Skin of body (tissue), 2 donors: Measurements from ENCODE around the gene HCN3. TPM values are rescaled to one million over a fixed set of nuclear protein-coding genes. Genes with fewer than 3 reads are reported as not detected.
"Not testable (repeated sequence)": the region's sequence is repeated elsewhere in the genome, so short reads cannot be mapped to it uniquely, and the experiment has no call there.

Experiments used
- DNase-seq: peaks from one replicate; lab custom pipeline; 2025; lab: John Stamatoyannopoulos, UW
- total RNA-seq: library from RNA; depleted of rRNA; stranded (reverse); fragments of >200 nt; gene quantifications from one replicate; pipeline ENCODE4 v1.2.3, GENCODE V29; 2014

Gene HCN3
- total RNA-seq, 1 donor from 2014 or later: 1.7 TPM

DNA sequence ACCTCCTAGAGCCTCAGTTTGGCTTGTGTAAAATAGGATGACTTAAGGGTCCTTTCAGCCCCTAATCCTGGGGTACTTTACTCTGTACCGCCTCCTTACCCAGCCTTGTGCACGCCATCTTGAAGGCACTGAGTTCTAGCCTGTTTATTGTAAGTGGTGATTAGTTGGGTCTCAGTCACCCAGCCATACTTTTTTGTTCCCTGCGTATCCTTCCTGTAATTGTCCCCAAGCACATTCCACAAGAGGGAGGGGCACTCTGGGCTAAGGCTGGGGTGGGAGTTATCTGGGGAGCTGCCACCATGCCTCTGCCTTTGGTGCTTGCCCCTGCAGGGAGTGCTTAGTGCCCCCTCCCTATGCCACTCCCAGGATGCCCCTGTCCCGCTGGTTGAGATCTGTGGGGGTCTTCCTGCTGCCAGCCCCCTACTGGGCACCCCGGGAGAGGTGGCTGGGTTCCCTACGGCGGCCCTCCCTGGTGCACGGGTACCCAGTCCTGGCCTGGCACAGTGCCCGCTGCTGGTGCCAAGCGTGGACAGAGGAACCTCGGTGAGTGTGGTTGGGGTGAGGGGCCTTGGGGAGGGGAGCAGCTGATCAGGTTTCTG lies 32.3 kb downstream of the HCN3 start:
- no peak for DNase-seq

DNA sequence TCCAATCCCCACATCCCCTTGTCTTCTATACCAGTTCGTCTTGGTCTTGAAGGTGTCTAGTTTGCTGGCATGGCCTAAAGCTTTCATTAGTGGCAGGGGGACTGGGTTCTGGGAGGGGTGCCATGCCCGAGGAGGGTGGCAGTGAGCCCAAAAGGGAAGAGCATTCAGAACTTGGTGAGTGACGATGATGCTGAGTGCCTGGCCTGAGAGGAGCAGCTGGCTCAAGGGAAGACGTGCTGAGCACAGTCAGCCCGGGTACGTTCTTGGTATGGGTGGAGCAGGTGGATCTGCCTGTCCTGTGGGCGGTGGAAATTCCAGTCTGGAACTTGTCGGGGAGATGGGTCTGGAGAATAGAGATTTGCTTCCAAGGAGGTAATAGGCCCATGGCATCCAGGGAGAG lies 36.0 kb downstream of the HCN3 start:
- no peak for DNase-seq

DNA sequence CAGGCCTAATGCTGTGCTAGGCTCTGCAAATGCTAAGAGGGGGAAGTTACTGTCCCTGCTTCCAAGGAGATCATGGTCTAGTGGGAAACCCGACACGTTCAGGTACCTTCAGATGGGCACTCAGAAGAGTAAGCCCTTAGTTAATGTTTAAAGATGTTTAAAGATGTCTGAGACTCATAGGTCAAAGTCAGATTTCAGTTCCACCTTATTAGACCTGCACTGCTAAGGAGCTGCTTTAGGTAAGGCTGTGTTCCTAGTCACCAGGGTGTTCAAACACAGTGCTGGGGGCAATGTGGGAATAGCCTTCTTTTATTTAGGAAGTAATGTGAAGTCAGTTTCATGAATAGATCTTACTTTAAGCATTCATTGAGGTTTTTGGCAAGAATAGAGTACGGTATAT lies 39.7 kb downstream of the HCN3 start:
- no peak for DNase-seq

DNA sequence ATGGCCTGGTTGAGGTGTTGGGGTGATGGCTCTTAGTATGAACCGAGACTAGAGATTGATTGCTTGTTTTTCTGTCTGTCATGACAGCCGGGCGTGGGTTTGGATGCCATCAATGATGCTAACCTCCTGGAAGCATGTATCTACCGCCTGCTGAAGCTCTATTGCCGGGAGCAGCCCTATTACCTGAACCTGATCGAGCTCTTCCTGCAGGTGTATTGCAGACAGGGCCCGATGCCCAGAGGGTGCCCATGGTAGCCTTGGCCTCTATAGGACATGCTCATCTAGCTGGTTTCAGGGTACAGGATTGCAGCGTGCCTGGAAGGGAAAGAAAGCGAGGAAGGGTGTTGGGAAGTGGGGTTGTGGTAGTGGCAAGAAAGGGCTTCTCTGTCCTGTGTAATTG lies 40.8 kb downstream of the HCN3 start:
- no peak for DNase-seq

DNA sequence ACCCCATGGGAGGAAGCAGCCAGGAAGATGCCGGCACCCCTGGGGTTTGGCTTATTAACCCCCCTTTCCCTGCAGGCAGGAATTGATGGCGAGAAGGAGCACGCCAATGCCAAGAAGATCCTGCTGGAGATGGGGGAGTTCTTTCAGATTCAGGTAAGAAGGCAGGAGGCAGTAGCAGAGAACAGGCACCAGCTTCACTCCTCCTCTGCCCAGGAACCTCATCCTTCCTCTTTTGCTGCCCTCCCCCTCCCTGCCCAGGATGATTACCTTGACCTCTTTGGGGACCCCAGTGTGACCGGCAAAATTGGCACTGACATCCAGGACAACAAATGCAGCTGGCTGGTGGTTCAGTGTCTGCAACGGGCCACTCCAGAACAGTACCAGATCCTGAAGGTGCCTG lies 42.3 kb downstream of the HCN3 start:
- DNase-seq: no peak

DNA sequence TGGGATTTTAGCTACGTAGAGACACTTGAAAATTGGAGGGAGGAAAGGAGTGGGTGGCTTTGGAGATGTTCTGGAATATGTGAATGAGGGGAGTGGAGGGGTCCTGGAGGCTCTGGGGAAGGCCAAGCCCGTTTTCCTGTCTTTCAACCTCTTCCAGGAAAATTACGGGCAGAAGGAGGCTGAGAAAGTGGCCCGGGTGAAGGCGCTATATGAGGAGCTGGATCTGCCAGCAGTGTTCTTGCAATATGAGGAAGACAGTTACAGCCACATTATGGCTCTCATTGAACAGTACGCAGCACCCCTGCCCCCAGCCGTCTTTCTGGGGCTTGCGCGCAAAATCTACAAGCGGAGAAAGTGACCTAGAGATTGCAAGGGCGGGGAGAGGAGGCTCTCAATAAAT lies 43.0 kb downstream of the HCN3 start:
- no peak for DNase-seq

DNA sequence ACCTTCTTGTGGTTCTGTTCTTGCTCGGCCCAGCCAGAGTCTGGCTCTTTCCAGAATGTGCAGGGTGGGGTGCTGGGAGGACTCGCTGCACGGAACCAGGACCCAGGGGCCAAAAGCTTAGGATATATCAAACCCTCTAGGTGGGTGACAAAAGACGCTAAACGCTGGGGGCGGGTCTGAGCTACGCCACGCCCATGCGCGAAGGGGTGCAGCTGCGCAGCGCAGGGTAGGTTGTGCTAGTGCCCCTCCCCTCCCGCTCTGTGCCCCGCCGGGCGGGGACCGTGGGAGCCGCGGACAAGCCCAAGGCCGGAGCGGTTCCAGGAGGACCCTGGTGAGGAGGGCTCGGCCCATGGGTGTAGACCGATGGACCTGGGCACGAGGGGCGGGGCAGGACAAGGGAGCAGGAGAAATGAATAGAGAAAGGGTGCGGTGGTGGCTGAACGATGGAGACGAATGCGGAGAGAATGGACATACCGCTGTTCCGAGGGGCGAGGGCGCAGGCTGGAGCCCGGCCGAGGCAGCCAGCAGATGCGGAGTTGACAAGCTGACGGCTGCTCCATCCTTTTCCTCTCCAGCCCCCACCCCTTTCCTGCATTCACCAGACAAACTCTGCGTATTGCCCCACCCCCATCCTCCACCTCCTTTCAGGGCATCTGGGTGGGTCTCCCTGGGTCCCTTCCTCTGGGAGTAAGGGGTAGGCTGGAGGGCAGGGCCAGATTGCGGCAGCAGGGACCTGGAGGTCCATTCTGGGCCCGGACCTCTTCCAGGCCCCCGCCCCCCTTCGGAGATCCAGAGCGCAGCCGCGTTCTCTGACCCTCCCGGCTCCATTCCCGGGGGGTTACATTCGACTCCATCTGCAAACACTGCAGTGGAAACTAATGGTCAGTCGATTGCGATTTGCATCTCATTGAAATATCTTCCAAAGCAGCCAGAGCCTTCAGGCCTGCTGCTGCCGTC lies 43.7 kb downstream of the HCN3 start, which contains the start of gene RUSC1:
RUSC1 (plus strand) TSS at position 234 of the 957 bp plus-strand sequence. CDS start 880 bp downstream, outside the sequence.
- DNase-seq: peak; percentile 75

DNA sequence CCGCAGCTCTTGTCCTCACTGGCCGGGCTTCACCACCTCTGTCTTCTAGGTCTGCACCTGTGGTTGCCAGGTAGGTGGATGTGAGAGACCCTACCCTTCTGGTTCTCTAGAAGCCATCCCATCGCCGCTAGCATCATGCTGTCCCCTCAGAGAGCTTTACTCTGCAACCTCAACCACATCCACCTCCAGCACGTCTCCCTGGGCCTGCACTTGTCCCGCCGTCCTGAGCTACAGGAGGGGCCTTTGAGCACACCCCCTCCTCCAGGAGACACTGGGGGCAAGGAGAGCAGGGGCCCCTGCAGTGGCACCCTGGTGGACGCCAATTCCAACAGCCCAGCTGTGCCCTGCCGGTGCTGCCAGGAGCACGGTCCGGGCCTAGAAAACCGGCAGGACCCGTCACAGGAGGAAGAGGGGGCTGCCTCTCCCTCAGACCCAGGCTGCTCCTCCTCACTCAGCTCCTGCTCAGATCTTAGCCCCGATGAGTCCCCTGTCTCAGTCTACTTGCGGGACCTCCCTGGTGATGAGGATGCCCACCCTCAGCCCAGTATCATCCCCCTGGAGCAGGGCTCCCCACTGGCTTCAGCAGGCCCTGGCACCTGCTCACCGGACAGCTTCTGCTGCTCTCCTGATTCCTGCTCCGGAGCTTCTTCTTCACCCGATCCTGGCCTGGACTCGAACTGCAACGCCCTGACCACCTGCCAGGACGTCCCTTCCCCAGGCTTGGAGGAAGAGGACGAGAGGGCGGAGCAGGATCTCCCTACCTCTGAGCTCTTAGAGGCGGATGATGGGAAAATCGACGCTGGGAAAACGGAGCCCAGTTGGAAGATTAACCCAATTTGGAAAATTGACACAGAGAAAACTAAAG lies 44.6 kb downstream of the HCN3 start:
- DNase-seq: no peak

DNA sequence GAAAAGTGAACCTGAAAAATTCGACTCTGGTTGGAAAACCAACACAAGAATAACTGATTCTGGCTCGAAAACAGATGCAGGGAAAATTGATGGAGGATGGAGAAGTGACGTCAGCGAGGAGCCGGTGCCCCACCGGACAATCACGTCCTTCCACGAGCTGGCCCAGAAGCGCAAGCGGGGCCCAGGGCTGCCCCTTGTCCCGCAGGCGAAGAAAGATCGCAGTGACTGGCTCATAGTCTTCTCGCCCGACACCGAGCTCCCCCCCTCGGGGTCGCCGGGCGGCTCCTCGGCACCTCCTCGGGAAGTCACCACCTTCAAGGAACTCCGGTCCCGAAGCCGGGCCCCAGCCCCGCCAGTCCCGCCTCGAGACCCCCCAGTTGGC lies 45.3 kb downstream of the HCN3 start:
- DNase-seq: no peak

DNA sequence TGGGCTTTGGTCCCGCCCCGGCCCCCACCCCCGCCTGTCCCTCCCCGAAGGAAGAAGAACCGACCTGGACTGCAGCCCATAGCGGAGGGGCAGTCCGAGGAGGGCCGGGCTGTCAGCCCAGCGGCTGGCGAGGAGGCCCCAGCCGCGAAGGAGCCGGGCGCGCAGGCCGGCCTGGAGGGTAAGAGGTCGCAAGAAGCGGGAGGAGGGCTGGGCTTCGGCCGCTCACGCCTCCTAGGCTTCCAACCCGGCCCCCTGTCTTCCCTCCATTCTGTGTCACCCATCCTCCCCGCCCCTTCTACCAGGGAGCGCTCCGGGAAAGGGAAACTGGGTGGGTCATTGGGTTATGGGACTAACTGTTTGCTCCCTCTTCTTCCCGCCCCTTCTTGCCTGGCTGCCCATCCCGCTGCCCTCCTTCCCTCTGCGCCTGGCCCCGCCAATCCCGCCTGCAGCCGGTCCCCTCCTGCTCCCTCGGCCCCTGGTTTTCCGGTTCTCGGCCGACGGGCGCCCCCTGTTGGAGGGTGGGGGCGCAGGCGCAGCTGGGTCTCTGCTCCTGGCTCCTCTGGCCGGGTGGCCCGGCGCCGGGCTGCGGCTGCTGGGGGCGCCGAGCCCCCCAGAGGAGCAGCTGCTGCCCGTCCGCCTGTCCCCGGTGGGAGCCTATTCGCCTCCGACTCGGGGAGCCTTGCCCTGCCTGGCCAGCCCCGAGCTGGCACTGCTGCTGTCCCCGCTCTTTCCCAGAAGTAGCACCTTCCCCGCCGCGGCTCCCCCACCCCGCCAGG lies 45.9 kb downstream of the HCN3 start:
- peak; percentile 82 for DNase-seq

DNA sequence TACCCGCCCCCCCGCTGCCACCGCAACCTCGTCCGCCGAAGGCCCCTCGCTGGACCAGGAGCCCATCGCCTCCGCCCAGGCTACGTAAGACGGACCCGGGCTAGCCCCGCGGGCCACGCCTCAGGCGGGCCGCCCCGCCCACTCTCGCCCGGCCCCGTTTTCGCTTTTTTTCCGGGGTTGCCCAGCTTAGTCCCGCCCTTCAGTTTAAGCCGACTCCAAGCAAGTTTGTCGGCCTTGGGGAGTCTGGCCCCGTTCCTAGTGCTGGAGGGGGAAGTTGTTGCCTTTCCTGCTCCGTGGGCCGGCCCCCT lies 46.4 kb downstream of the HCN3 start:
- DNase-seq: peak; percentile 75

DNA sequence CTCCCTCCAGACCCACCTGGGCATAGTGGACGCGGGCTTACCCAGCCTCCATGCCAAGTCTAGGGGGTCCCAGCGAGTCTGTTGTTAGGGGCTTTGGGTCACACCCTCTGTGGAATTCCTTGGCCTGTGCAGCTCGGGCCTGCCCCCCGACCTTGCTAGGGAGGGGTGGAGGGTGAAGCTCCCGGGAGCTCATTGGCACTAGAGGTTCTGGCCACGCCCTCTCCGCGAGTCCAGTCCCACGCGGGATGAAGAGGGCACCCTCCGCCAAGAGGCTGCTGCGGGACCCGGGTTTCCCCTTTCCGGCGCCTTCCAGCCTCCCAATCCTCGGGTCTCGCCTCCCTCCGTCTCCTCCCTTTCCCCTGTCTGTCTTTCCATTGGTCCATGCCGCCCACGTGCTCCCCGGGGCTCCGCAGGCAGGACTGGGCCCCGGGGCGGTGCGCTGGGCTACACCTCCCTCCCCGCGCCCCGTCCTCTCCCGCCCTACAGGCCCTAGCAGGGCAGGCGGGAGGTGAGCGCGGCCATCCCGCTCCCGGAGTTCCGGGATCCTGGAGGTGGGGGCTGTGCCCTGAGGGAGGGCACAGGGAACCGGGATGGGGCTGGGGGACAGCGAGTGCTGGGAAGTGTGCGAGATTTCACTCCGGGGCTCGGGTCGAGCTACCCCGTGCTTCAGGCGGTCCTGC lies 46.9 kb downstream of the HCN3 start:
- peak; percentile 95 for DNase-seq

DNA sequence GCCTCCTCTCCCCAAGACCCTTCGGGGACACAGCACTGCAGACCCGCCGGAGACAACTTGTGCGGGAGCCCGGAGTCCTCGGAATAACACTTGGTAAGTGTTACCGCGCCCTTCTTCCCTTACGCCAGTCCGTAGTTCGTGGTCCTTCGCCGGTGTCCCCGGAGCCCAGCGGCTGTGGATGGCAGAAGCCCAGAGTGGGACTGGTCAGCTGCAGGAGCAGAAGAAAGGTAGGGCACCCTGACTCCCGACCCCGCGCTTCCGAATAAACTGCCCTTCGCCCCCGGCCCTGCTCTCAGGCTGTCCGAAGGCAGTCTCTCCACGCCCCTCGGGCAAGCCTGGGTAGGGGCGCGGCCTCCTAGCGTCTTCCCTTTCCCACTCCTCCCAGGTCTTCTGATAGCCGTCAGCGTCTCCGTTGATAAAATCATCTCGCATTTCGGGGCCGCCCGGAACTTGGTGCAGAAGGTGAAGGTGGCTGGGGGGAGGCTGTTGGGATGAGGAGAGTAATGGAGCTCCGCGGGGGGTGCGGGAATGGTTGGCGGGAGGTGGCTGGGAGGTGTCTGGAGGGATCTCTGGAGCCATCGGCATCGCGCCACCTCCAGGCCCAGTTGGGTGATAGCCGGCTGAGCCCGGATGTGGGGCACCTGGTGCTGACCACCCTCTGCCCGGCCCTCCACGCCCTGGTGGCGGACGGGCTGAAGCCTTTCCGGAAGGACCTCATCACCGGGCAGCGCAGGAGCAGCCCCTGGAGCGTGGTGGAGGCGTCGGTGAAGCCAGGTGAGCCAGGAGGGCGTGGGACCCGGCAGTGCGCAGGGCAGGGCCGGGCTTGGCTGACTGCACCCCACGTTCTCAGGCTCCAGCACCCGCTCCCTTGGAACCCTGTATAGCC lies 47.7 kb downstream of the HCN3 start:
- DNase-seq: no peak

DNA sequence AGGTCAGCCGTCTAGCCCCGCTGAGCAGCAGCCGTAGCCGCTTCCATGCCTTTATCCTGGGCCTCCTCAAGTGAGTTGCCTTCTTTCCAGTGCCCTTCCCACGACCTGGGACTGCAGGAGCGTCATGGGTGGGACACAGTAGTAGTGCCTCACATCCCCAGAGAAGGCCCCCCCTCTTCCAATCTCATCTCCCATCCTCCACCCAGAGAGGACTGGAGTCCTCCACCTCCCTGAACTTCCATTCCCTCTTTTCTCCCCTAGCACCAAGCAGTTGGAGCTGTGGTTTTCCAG lies 48.3 kb downstream of the HCN3 start:
- no peak for DNase-seq

DNA sequence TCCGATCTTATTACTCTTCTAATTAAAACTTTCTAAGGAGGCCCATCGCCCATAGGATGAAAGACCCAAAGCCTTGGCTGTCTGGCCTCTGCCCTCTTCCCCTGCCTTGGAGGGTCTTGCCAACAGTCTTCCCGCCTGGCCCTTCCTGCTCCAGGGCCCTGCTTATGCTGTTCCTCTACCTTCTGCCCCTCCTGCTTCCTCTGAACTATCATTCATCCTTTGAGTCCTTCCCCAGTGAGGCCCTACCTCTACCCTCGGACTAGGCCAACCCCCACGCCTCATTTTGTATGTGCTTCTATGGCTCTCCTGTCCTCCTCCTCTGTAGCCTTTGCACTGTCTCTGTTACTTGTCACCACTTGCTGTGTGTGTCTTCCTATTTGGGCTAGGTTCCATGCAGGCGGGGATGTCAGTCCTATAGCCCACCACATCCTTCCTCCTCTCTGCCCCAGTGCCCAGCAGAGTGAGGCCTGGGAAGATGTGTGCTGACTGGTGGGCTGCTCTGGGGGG lies 48.8 kb downstream of the HCN3 start:
- DNase-seq: no peak

DNA sequence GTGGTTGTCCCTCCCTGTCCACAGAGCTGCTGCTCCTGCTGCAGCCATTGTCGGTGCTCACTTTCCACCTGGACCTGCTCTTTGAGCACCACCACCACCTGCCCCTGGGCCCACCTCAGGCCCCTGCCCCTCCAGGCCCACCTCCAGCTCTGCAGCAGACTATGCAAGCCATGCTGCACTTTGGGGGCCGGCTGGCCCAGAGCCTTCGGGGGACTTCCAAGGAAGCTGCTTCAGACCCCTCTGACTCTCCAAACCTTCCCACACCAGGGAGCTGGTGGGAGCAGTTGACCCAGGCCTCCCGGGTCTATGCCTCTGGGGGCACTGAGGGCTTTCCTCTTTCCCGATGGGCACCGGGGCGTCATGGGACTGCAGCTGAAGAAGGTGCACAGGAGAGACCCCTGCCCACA lies 49.4 kb downstream of the HCN3 start:
- DNase-seq: no peak

DNA sequence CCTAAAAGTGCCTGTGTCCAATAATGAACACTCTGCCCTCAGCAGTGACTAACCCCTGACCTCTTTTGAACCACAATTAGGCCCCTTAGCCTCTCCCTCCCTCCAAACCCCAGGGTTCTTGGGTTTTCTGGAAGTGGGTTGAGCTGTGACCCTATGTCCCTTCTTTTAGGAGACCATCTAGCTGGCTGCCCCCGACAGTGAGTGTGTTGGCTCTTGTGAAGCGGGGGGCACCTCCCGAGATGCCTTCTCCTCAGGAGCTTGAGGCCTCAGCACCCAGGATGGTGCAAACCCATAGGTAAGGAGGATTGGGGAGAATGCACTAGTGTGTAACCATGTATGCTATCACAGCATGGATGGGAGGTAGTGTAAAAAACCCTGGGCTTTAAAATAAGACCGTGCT lies 50.7 kb downstream of the HCN3 start:
- DNase-seq: no peak

DNA sequence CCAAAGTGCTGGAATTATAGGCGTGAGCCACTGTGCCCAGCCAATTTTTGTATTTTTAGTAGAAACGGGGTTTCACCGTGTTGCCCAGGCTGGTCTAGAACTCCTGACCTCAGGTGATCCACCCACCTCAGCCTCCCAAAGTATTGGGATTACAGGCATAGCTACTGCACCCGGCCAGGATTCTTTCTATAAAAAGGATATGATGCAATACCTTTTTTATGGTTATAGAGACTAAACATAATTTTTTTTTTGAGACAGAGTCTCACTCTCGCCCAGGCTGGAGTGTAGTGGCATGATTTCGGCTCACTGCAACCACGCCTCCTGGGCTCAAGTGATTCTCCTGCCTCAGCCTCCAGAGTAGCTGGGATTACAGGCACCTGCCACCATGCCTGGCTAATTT lies 51.6 kb downstream of the HCN3 start:
- not testable (repeated sequence) for DNase-seq

DNA sequence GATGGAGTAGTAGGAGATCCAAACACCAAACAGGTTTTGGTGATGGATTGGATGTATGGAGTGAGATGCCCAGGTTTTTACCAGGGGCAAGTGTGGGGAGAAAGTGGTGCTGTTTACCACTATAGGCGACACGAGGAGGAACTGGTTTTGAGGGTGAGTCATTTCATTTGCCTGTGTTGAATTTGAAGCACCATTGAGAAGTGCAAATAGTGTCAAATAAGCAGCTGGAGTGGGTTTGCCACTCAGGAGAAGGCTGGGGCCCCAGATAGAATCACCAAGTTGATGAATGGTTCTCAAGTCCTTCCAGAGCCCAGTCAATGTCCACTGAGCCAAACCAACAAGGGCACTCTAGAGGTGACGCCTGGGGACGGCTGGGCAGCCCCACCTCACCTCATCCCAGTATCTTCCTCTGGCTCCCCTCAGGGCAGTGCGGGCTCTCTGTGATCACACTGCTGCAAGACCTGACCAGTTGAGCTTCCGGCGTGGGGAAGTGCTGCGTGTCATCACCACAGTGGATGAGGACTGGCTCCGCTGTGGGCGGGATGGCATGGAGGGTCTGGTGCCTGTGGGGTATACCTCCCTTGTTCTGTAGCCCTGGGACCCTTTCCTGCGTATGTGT lies 52.8 kb downstream of the HCN3 start:
- no peak for DNase-seq
